WTC11 (cell line): ENCODE data around the gene ADGRL1. TPM values are rescaled to one million over a fixed set of nuclear protein-coding genes. Genes with fewer than 3 reads are reported as not detected.

Experiments used
- ATAC-seq: fragments of 200-7000 bp; cut with Tn5 transposase; 2 replicates; pipeline ENCODE4 v1.10.0; 2021; ENCODE audit warnings: mild to moderate bottlenecking, moderate library complexity
- CTCF ChIA-PET: fragments of 300-600 bp; sonication (Branson Sonifier 250); formaldehyde crosslinking; loops from one replicate; lab custom pipeline; 2021; ENCODE audit warnings: antibody characterized with exemption; lab: Charles Lee
- POLR2A ChIA-PET: fragments of 350-600 bp; sonication (Branson Sonifier 250); formaldehyde crosslinking; loops from one replicate; lab custom pipeline; 2021; ENCODE audit warnings: antibody characterized with exemption; lab: Charles Lee
- DNase-seq: peaks from one replicate; pipeline ENCODE4 v3.0.0; 2021; ENCODE audit warnings: low spot score
- H3K27ac Mint-ChIP-seq: 2 replicates; pipeline ENCODE4 v1.8.0; 2021; ENCODE audit warnings: mixed read lengths
- H3K27me3 Mint-ChIP-seq: 2 replicates; pipeline ENCODE4 v1.8.0; 2021; ENCODE audit warnings: low read depth, mild to moderate bottlenecking, moderate library complexity, mixed read lengths
- H3K36me3 Mint-ChIP-seq: 2 replicates; pipeline ENCODE4 v1.8.0; 2021; ENCODE audit warnings: mixed read lengths
- H3K4me1 Mint-ChIP-seq: 2 replicates; pipeline ENCODE4 v1.8.0; 2022; ENCODE audit warnings: mixed read lengths
- H3K4me3 Mint-ChIP-seq: 2 replicates; pipeline ENCODE4 v1.8.0; 2021; ENCODE audit warnings: mild to moderate bottlenecking, moderate library complexity, mixed read lengths
- H3K9me3 Mint-ChIP-seq: 2 replicates; pipeline ENCODE4 v1.8.0; 2021; ENCODE audit warnings: mixed read lengths
- ATF1 ChIP-seq: sonication (generic); formaldehyde crosslinking; IDR thresholded peaks from 2 replicates; pipeline ENCODE4 v1.8.1; 2023; ENCODE audit warnings: mild to moderate bottlenecking, moderate library complexity, missing genetic modification reagents
- CREB1 ChIP-seq: sonication (generic); formaldehyde crosslinking; IDR thresholded peaks from 2 replicates; pipeline ENCODE4 v1.8.0; 2023; ENCODE audit warnings: mild to moderate bottlenecking, missing genetic modification reagents
- FOXK1 ChIP-seq: sonication (generic); formaldehyde crosslinking; IDR thresholded peaks from 2 replicates; pipeline ENCODE4 v1.8.0; 2022; ENCODE audit warnings: mild to moderate bottlenecking, moderate library complexity, missing genetic modification reagents
- GTF2I ChIP-seq: fragments of 250-450 bp; sonication (Bioruptor Pico); conservative IDR thresholded peaks from 2 replicates; pipeline ENCODE4 v1.4.0; 2021; ENCODE audit warnings: mild to moderate bottlenecking
- IRF2 ChIP-seq: sonication (generic); formaldehyde crosslinking; IDR thresholded peaks from 2 replicates; pipeline ENCODE4 v1.8.0; 2022; ENCODE audit warnings: low read depth, missing genetic modification reagents, borderline replicate concordance
- NFE2L1 ChIP-seq: sonication (generic); formaldehyde crosslinking; IDR thresholded peaks from 2 replicates; pipeline ENCODE4 v1.8.1; 2023; ENCODE audit warnings: missing genetic modification reagents
- PRDM15 ChIP-seq: sonication (generic); formaldehyde crosslinking; IDR thresholded peaks from 2 replicates; pipeline ENCODE4 v1.8.0; 2022; ENCODE audit warnings: missing genetic modification reagents
- PRRX2 ChIP-seq: fragments of 250-450 bp; sonication (Bioruptor Pico); IDR thresholded peaks from 2 replicates; pipeline ENCODE4 v1.8.0; 2021; ENCODE audit warnings: mild to moderate bottlenecking
- RELA ChIP-seq: sonication (generic); formaldehyde crosslinking; IDR thresholded peaks from 2 replicates; pipeline ENCODE4 v1.8.1; 2022; ENCODE audit warnings: missing genetic modification reagents, mild to moderate bottlenecking, borderline replicate concordance
- SMAD4 ChIP-seq: sonication (generic); formaldehyde crosslinking; IDR thresholded peaks from 2 replicates; pipeline ENCODE4 v1.8.0; 2022; ENCODE audit warnings: mild to moderate bottlenecking, missing genetic modification reagents
- SP1 ChIP-seq: sonication (generic); formaldehyde crosslinking; conservative IDR thresholded peaks from 2 replicates; pipeline ENCODE4 v1.8.1; 2022; ENCODE audit warnings: missing genetic modification reagents
- STAT6 ChIP-seq: sonication (generic); formaldehyde crosslinking; conservative IDR thresholded peaks from 2 replicates; pipeline ENCODE4 v1.8.1; 2023; ENCODE audit warnings: mild to moderate bottlenecking, low read depth, missing genetic modification reagents, moderate library complexity
- ZNF121 ChIP-seq: sonication (generic); formaldehyde crosslinking; IDR thresholded peaks from 2 replicates; pipeline ENCODE4 v1.8.0; 2023; ENCODE audit warnings: missing genetic modification reagents
- ZNF423 ChIP-seq: fragments of 250-450 bp; sonication (Bioruptor Pico); IDR thresholded peaks from 2 replicates; pipeline ENCODE4 v2.1.2; 2022; ENCODE audit warnings: mild to moderate bottlenecking, moderate library complexity
- total RNA-seq: library from RNA; stranded (reverse); gene quantifications from 3 replicates; pipeline ENCODE4 v1.2.3, GENCODE V29; 2021
- TF ChIP-seq, protein P1 (sequence below): sonication (generic); formaldehyde crosslinking; IDR thresholded peaks from 2 replicates; pipeline ENCODE4 v1.8.1; 2022; ENCODE audit warnings: missing genetic modification reagents, borderline replicate concordance
- TF ChIP-seq, protein P2 (sequence below): sonication (generic); formaldehyde crosslinking; IDR thresholded peaks from 2 replicates; pipeline ENCODE4 v1.8.0; 2023; ENCODE audit warnings: missing genetic modification reagents, mild to moderate bottlenecking, borderline replicate concordance
- TF ChIP-seq, protein P3 (sequence below): sonication (generic); formaldehyde crosslinking; IDR thresholded peaks from 2 replicates; pipeline ENCODE4 v1.8.0; 2022; ENCODE audit warnings: mild to moderate bottlenecking, missing genetic modification reagents

ADGRL1 gene
- total RNA-seq, 1 experiment from 2014 or later, result 128 TPM

- TF ChIP-seq GTF2I (CRISPR knock-in tag), result no peak
Observed at GRCh38 chr19:14168259-14168972, 37.6 kb downstream of the ADGRL1 start (continued).

- no peak overlapping the region for H3K27ac Mint-ChIP-seq
- TF ChIP-seq PRDM15 (CRISPR knock-in tag) (no peak), CREB1 (CRISPR knock-in tag) (no peak), NFE2L1 (CRISPR knock-in tag) (no peak), SP1 (no peak), IRF2 (CRISPR knock-in tag) (no peak), ZNF121 (CRISPR knock-in tag) (no peak), ATF1 (CRISPR knock-in tag) (no peak), ZNF423 (CRISPR knock-in tag) (no peak)
- TF ChIP-seq, protein P1, sequence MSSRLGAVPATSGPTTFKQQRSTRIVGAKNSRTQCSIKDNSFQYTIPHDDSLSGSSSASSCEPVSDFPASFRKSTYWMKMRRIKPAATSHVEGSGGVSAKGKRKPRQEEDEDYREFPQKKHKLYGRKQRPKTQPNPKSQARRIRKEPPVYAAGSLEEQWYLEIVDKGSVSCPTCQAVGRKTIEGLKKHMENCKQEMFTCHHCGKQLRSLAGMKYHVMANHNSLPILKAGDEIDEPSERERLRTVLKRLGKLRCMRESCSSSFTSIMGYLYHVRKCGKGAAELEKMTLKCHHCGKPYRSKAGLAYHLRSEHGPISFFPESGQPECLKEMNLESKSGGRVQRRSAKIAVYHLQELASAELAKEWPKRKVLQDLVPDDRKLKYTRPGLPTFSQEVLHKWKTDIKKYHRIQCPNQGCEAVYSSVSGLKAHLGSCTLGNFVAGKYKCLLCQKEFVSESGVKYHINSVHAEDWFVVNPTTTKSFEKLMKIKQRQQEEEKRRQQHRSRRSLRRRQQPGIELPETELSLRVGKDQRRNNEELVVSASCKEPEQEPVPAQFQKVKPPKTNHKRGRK (CRISPR knock-in tag), result no peak
- H3K4me1 Mint-ChIP-seq, result peaks cover 11% of the 10 kb centered on the region
- H3K36me3 Mint-ChIP-seq, result peaks cover 46% of the 10 kb centered on the region
- ChIA-PET POLR2A (no interaction called here), CTCF (interaction anchor here (0.9 to 1.5 kb wide), 4 partner anchors 19 to 238 kb away, joined by 3 to 5 read pairs (median 5); partner anchors contain the start of gene ASF1B)
- ATAC-seq (no peak), DNase-seq (no peak)
- H3K4me3 Mint-ChIP-seq, result no peak overlapping the region
- no peaks in the 10 kb centered on the region for H3K27me3 Mint-ChIP-seq
- H3K9me3 Mint-ChIP-seq, result no peaks in the 10 kb centered on the region
Observed at GRCh38 chr19:14167576-14168138, 38.3 kb downstream of the ADGRL1 start.

GRCh38 chr19:14166999-14167575, 38.9 kb downstream of the ADGRL1 start:
- ChIA-PET POLR2A (no interaction called here), CTCF (interaction anchor here (1.5 to 2.4 kb wide), 2 partner anchors 181 to 239 kb away, joined by 5 to 8 read pairs; no protein-coding TSS in a partner anchor)
- DNase-seq (no peak), ATAC-seq (no peak)
- Mint-ChIP-seq H3K4me3 (no peak overlapping the region), H3K27ac (no peak overlapping the region), H3K4me1 (peaks cover 11% of the 10 kb centered on the region), H3K36me3 (peaks cover 46% of the 10 kb centered on the region), H3K27me3 (no peaks in the 10 kb centered on the region), H3K9me3 (no peaks in the 10 kb centered on the region)
- TF ChIP-seq, protein P2, sequence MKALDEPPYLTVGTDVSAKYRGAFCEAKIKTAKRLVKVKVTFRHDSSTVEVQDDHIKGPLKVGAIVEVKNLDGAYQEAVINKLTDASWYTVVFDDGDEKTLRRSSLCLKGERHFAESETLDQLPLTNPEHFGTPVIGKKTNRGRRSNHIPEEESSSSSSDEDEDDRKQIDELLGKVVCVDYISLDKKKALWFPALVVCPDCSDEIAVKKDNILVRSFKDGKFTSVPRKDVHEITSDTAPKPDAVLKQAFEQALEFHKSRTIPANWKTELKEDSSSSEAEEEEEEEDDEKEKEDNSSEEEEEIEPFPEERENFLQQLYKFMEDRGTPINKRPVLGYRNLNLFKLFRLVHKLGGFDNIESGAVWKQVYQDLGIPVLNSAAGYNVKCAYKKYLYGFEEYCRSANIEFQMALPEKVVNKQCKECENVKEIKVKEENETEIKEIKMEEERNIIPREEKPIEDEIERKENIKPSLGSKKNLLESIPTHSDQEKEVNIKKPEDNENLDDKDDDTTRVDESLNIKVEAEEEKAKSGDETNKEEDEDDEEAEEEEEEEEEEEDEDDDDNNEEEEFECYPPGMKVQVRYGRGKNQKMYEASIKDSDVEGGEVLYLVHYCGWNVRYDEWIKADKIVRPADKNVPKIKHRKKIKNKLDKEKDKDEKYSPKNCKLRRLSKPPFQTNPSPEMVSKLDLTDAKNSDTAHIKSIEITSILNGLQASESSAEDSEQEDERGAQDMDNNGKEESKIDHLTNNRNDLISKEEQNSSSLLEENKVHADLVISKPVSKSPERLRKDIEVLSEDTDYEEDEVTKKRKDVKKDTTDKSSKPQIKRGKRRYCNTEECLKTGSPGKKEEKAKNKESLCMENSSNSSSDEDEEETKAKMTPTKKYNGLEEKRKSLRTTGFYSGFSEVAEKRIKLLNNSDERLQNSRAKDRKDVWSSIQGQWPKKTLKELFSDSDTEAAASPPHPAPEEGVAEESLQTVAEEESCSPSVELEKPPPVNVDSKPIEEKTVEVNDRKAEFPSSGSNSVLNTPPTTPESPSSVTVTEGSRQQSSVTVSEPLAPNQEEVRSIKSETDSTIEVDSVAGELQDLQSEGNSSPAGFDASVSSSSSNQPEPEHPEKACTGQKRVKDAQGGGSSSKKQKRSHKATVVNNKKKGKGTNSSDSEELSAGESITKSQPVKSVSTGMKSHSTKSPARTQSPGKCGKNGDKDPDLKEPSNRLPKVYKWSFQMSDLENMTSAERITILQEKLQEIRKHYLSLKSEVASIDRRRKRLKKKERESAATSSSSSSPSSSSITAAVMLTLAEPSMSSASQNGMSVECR (CRISPR knock-in tag), result no peak
- TF ChIP-seq FOXK1, result no peak
- TF ChIP-seq, protein P3, sequence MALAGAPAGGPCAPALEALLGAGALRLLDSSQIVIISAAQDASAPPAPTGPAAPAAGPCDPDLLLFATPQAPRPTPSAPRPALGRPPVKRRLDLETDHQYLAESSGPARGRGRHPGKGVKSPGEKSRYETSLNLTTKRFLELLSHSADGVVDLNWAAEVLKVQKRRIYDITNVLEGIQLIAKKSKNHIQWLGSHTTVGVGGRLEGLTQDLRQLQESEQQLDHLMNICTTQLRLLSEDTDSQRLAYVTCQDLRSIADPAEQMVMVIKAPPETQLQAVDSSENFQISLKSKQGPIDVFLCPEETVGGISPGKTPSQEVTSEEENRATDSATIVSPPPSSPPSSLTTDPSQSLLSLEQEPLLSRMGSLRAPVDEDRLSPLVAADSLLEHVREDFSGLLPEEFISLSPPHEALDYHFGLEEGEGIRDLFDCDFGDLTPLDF, result no peak
- no peak for TF ChIP-seq SMAD4 (CRISPR knock-in tag)
- TF ChIP-seq PRRX2 (CRISPR knock-in tag), result no peak
- TF ChIP-seq STAT6 (CRISPR knock-in tag), result no peak
- no peak for TF ChIP-seq ATF1 (CRISPR knock-in tag)
- no peak for TF ChIP-seq RELA
